Measurements from ENCODE around the gene SUDS3.

DNA sequence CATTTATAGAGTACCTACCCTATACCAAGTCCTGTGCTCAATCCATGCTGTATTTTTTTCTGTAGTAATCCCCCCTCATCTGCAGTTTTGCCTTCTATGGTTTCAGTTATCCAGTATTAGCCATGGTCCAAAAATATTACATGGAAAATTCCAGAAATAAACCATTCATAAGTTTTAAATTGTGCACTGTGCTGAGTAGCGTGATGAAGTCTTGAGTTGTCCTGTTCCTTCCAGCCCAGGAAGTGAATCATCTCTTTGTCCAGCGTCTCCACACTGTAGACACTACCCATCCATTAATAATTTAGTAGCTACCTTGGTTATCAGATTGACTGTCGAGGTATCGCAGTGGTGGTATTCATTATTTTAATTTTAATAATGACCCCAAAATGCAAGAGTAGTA, 54.2 kb downstream of the SUDS3 start:
- TF ChIP-seq, protein P1, sequence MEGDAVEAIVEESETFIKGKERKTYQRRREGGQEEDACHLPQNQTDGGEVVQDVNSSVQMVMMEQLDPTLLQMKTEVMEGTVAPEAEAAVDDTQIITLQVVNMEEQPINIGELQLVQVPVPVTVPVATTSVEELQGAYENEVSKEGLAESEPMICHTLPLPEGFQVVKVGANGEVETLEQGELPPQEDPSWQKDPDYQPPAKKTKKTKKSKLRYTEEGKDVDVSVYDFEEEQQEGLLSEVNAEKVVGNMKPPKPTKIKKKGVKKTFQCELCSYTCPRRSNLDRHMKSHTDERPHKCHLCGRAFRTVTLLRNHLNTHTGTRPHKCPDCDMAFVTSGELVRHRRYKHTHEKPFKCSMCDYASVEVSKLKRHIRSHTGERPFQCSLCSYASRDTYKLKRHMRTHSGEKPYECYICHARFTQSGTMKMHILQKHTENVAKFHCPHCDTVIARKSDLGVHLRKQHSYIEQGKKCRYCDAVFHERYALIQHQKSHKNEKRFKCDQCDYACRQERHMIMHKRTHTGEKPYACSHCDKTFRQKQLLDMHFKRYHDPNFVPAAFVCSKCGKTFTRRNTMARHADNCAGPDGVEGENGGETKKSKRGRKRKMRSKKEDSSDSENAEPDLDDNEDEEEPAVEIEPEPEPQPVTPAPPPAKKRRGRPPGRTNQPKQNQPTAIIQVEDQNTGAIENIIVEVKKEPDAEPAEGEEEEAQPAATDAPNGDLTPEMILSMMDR (IDR thresholded peaks at IDR 0.05; ENCODE audit: low read length): no peak
- TF ChIP-seq EZH2 (IDR thresholded peaks at IDR 0.05; ENCODE audit: borderline replicate concordance, low read length): no peak

All from OCI-LY1 (cell line).